HL-60 (cell line): Measurements from ENCODE around the gene PLEKHG1.

Experiments used
- DNase-seq, 2 experiments: peaks; one replicate each; pipeline ENCODE4 v3.0.0-alpha.2; 2010 to 2020; ENCODE audit warnings: low read depth in 1 of 2, low spot score in 1 of 2
- H3K27ac ChIP-seq: fragments of 250-450 bp; sonication (Bioruptor Pico); replicated peaks from 2 replicates; pipeline ENCODE4 v1.5.1; 2020; ENCODE audit warnings: mild to moderate bottlenecking, moderate library complexity
- H3K27me3 ChIP-seq: fragments of 250-450 bp; sonication (Bioruptor Pico); 2 replicates; pipeline ENCODE4 v1.5.1; 2021; ENCODE audit warnings: mild to moderate bottlenecking, moderate library complexity; ENCODE audit not compliant: insufficient read depth, poor library complexity, severe bottlenecking
- H3K4me3 ChIP-seq: replicated peaks from 2 replicates; pipeline ENCODE4 v1.5.1; 2011; ENCODE audit warnings: mild to moderate bottlenecking, control low read depth, low read length; ENCODE audit not compliant: insufficient read depth
- CTCF ChIP-seq: IDR thresholded peaks from one replicate; pipeline ENCODE4 v1.5.1; 2011; ENCODE audit warnings: low read length, control low read depth, inconsistent platforms; ENCODE audit not compliant: insufficient read depth
- GABPA ChIP-seq: IDR thresholded peaks from 2 replicates; pipeline ENCODE4 v1.6.1; 2012; ENCODE audit warnings: low read depth
- POLR2AphosphoS5 ChIP-seq: IDR thresholded peaks from 2 replicates; pipeline ENCODE4 v1.6.1; 2012; ENCODE audit warnings: low read depth
- REST ChIP-seq: IDR thresholded peaks from 2 replicates; pipeline ENCODE4 v1.6.1; 2012; ENCODE audit warnings: low read depth; ENCODE audit not compliant: insufficient replicate concordance
- SPI1 ChIP-seq: IDR thresholded peaks from 2 replicates; pipeline ENCODE4 v1.6.1; 2012; ENCODE audit warnings: low read depth, mild to moderate bottlenecking, borderline replicate concordance

Gene PLEKHG1

GRCh38 chr6:150634176-150634963, 34.7 kb downstream of the PLEKHG1 start:
- H3K27ac ChIP-seq: no peak overlapping the region
- no peak for DNase-seq
- no peak for TF ChIP-seq POLR2AphosphoS5
- TF ChIP-seq REST: no peak
- TF ChIP-seq GABPA: no peak
- no peak for TF ChIP-seq SPI1
- TF ChIP-seq CTCF: no peak
- H3K4me3 ChIP-seq: no peak overlapping the region
- H3K27me3 ChIP-seq: peaks cover 11% of the 10 kb centered on the region

- TF ChIP-seq POLR2AphosphoS5: no peak
- no peak for TF ChIP-seq REST
- TF ChIP-seq SPI1: no peak
- TF ChIP-seq CTCF: no peak
- no peak for TF ChIP-seq GABPA
- Histone ChIP-seq H3K27ac (no peak overlapping the region), H3K4me3 (no peak overlapping the region), H3K27me3 (peaks cover 14% of the 10 kb centered on the region)
- no peak for DNase-seq
These were observed 35.2 kb downstream of the PLEKHG1 start for GRCh38 chr6:150634964-150635292.

- Histone ChIP-seq H3K4me3 (no peak overlapping the region), H3K27me3 (peaks cover 14% of the 10 kb centered on the region), H3K27ac (no peak overlapping the region)
- TF ChIP-seq REST: no peak
- TF ChIP-seq SPI1: no peak
- TF ChIP-seq GABPA: no peak
- TF ChIP-seq CTCF: no peak
- TF ChIP-seq POLR2AphosphoS5: no peak
- DNase-seq: no peak
These were observed 36.3 kb downstream of the PLEKHG1 start for GRCh38 chr6:150635906-150636514.
